OCI-LY1 (cell line): Measurements from ENCODE around the gene PID1.

Source experiments
- EZH2 ChIP-seq: fragments of 200-600 bp; sonication (generic), shearing (Covaris generic); IDR thresholded peaks from 2 replicates; pipeline ENCODE4 v1.8.0; 2017; ENCODE audit warnings: borderline replicate concordance, mixed run types, mild to moderate bottlenecking, antibody characterized with exemption, low read length, moderate library complexity, mixed read lengths
- TF ChIP-seq, protein P1 (sequence below): fragments of 200-600 bp; sonication (generic), shearing (Covaris generic); IDR thresholded peaks from 2 replicates; pipeline ENCODE4 v1.5.1; 2017; ENCODE audit warnings: mild to moderate bottlenecking, antibody characterized with exemption, low read length, moderate library complexity, mixed read lengths

DNA sequence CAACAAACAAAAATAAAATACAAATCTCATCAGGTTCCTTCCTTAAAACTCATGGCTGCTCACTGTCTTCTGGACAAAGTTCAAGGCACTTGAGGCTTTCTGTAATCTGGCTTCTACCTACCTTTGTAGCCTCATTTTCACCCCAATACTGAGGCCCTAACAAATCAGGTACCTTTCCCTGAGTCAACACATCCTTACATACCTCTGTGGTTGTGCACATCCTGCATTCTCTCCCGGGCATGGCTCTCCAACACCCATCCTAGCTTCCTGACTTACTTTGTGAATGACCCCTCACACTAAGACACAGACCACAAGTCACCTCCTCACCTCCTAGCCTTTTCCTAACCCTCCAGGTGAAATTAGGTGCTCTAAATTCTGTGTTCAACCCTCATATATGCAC lies 190.9 kb downstream of the PID1 start:
- TF ChIP-seq, protein P1, sequence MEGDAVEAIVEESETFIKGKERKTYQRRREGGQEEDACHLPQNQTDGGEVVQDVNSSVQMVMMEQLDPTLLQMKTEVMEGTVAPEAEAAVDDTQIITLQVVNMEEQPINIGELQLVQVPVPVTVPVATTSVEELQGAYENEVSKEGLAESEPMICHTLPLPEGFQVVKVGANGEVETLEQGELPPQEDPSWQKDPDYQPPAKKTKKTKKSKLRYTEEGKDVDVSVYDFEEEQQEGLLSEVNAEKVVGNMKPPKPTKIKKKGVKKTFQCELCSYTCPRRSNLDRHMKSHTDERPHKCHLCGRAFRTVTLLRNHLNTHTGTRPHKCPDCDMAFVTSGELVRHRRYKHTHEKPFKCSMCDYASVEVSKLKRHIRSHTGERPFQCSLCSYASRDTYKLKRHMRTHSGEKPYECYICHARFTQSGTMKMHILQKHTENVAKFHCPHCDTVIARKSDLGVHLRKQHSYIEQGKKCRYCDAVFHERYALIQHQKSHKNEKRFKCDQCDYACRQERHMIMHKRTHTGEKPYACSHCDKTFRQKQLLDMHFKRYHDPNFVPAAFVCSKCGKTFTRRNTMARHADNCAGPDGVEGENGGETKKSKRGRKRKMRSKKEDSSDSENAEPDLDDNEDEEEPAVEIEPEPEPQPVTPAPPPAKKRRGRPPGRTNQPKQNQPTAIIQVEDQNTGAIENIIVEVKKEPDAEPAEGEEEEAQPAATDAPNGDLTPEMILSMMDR = no peak
- TF ChIP-seq EZH2 = no peak
